Measurements from ENCODE around the gene ZDHHC5. TPM values are rescaled to one million over a fixed set of nuclear protein-coding genes. Genes with fewer than 3 reads are reported as not detected.

ZDHHC5 gene
- total RNA-seq, 2 experiments from 2014 or later = 62.9 to 65.5 TPM

DNA sequence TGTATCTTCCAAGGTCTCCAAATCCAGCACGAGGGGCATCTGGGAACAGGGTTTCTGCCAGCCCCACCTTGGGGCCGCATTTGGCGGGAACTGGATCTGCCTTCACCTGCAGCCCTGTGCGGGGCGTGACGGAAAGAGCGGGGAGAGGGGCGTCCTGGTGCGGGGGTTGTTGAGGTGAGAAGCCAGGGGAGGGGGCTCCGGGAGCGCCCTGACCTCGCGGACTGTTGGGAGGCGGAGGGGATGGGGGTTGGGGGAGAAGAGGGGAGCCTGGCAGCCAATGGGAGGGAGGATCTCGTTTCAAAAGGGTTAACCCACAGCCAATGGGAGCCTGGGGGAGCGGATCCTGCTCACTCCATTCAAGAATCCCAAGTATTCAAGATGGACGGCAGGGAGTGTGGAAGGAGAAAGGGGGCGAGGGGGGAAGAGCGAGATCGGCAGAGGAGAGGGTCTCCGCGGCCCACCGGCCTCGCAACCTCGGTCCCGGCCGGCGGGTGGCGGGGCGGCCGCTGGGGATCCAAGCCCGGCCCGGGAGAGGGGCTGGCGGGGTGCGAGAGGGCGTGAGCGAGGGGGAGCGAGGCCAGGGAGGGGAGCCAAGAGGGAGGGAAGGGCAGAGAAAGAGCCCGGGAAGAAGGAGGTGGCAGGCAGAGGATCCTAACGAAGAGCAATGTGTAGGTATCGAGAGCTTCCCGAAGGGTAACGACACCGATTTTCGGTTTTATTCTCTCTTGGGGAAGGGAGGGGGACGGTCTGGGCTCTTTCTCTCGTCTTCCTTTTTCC, 29.7 kb upstream of the ZDHHC5 start:
- peak overlapping the region; percentile 82 for H3K4me3 Mint-ChIP-seq
- ChIA-PET POLR2A (no interaction called here), CTCF (interaction anchor here (1.0 to 3.6 kb wide), 3 partner anchors 19 to 137 kb away, joined by 3 to 15 read pairs (median 9); partner anchors contain the start of genes CLP1 and UBE2L6)
- peaks cover 35% of the 10 kb centered on the region for H3K4me1 Mint-ChIP-seq
- peaks cover 35% of the 10 kb centered on the region for H3K27me3 Mint-ChIP-seq
- DNase-seq = peak; percentile 24
- H3K27ac Mint-ChIP-seq = peak overlapping the region; percentile 82
- no peaks in the 10 kb centered on the region for H3K9me3 Mint-ChIP-seq
- no peaks in the 10 kb centered on the region for H3K36me3 Mint-ChIP-seq (ENCODE audit: low read depth)

DNA sequence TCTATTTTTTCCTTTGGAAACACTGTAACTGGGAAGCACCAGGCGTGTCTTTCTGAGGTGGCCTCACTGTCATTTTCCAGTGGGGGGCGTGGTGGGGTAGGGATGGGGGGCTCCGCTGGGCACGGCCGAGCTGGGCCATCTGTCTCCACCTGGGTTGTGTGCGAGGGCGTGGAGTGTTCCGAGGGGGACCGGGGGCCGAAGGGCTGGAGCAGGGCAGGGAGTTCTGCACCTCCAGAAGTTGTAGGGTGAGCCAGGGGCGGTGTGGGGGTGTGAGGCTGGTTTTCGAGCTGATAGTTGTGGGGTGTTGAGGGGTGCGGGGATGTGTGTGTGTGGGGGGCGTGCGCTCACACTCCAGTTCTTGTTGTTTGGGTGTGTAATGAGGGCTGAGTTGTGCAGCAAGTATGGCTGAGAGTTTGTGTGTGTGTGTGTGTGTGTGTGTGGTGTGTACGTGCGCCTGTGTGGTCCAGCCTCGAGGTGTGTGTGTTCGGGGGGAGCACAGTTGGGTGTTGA, 29.0 kb upstream of the ZDHHC5 start:
- H3K27me3 Mint-ChIP-seq = peaks cover 38% of the 10 kb centered on the region
- H3K27ac Mint-ChIP-seq = peak overlapping the region; percentile 74
- no peaks in the 10 kb centered on the region for H3K9me3 Mint-ChIP-seq
- H3K4me3 Mint-ChIP-seq = peak overlapping the region; percentile 82
- ChIA-PET CTCF (interaction anchor here (1.0 to 4.2 kb wide), 5 partner anchors 19 to 293 kb away, joined by 3 to 45 read pairs (median 9); partner anchors contain the start of genes CLP1 and UBE2L6), POLR2A (no interaction called here)
- H3K4me1 Mint-ChIP-seq = peaks cover 35% of the 10 kb centered on the region
- H3K36me3 Mint-ChIP-seq (ENCODE audit: low read depth) = no peaks in the 10 kb centered on the region
- DNase-seq = no peak

DNA sequence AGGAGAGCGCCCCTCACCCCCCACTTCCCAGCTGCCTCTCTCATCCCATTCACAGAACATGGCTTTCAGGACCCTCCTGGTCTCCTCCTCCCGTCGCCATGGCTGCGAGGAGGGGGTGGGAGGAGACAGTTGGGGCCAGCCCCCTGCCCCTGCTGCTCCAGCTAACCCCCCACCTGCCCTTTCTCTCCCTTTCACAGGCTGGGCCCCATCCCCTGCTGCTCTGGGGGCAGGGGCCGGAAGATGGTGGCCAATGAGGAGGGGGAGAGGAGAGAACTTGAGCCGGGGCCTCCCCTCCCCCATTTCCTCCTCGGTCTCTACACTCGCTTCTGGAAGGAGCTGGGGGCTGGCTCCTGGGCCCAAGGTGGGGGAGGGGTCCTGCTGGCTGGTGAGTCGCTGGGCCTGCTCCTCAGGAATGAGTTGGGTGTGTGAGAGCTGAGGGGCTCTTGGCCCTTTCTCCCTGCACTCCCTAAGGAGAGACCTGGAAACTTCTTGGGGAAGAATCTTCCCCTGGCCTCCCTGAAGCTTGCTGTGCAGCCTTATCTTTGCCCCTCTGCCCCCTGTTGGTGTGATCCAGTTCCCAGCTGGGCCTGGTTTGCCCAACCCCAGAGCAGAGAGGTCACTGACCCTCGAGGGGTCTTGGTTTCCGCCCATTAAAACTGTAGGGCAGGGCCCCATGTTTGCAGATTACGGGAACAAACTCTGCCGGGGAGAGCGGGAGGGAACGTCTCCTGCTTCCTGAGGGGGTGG, 28.4 kb upstream of the ZDHHC5 start:
- Mint-ChIP-seq H3K4me3 (peak overlapping the region; percentile 82), H3K27ac (peak overlapping the region; percentile 25), H3K27me3 (peaks cover 32% of the 10 kb centered on the region), H3K4me1 (peaks cover 36% of the 10 kb centered on the region), H3K9me3 (no peaks in the 10 kb centered on the region), H3K36me3 (ENCODE audit: low read depth) (no peaks in the 10 kb centered on the region)
- no peak for DNase-seq
- ChIA-PET CTCF (interaction anchor here (0.6 to 4.2 kb wide), 8 partner anchors 10 to 293 kb away, joined by 3 to 45 read pairs (median 4); partner anchors contain the start of genes CLP1, UBE2L6 and YPEL4), POLR2A (no interaction called here)

DNA sequence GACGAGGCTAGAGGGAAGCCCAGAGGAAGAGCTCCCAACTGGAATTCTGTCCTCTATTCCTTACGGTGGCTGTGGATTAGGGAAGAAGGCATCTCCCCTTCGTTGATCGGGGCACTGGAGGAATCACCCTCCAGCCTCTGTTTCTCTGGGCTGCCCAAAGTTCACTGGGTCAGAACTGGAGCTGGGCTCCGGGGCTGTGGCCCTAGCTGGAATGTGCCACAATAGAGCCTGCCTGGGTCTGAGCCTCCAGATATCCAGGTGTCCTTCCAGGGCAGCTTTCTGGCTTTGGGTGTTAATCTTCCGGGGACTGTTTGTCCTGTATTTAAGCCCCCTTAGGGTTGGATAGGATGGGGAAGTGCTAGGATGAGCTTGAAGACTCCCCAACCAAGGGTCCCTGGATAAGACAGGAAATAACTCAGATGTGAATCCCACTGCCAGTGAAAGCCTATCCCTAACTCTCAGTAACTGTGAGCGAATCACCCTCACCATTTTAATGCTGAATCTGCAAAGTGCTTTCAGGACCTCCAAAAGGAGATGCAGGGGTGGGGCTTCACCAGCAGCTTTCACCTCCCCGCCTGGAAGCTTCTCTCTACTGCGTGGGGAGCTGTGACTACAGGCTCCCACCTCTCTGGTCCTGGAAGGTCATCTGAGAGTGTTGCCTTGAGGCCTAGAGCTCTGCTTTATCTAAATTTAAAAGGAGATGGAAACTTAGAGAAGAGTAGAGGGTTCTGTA, 27.7 kb upstream of the ZDHHC5 start:
- CTCF ChIA-PET = interaction anchor here (0.6 to 4.2 kb wide), 21 partner anchors 9 to 294 kb away, joined by 3 to 45 read pairs (median 4); partner anchors contain the start of genes CLP1, RTN4RL2, UBE2L6 and YPEL4
- Mint-ChIP-seq H3K27me3 (peaks cover 32% of the 10 kb centered on the region), H3K27ac (peak overlapping the region; percentile 25), H3K4me1 (peaks cover 42% of the 10 kb centered on the region), H3K36me3 (ENCODE audit: low read depth) (no peaks in the 10 kb centered on the region), H3K4me3 (no peak overlapping the region), H3K9me3 (no peaks in the 10 kb centered on the region)
- no peak for DNase-seq
- POLR2A ChIA-PET = no interaction called here

DNA sequence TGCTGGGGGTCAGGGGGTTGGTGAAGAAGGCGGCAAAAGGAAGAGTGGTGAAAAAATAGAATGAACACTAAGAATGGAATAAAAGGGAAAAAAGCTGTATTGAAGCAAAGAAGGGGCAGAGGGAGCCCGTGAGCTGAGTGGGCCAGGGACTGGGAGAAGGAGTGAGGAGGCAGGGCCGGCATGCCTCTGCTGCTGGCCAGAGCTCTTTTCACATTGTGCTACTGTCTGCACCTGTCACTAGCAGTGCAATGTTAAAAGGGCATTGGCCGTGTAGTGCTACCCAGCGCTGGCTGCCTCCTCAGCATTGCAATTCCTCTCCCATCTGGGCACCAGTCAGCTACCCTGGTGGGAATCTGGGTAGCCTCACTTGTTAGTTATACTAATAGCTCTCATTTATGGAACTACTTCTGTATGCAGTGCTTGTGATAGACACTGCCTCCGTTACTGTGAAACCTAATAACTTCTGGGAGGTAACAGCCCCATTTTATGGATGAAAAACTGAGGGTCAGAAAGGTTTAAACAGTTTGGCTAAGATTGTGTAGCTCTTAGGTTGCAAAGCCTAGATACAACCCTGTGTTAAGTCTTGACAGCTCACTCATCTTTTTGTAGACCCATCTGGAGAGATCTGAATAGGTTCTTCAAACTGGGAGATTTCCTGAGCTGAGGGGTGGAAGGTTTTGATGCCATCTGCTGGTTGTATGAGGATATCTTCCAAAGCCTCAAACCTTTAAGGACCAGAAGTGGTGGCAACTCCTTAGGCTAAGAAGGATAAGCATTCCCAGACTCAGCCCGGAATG, 26.7 kb upstream of the ZDHHC5 start:
- CTCF ChIA-PET = interaction anchor here (0.6 to 4.2 kb wide), 21 partner anchors 8 to 295 kb away, joined by 3 to 45 read pairs (median 4); partner anchors contain the start of genes RTN4RL2, UBE2L6 and YPEL4

DNA sequence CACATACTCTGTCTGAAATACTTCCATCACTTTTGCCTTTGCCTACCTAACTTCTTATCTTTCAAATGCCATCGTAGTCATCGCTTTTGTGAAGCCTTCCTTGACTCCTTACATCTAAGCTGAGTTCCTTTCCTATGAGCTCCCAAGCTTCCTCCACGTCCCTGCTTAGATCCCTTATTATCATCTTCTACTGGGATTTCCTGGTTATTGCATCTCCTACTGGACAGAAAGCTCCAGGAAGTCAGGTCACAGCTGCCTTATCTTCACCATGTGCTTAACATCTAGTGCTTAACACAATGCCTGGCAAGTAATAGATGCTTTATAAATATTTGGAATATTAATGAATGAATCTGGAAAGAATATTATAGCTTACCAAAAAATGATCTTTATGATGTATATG, 24.1 kb upstream of the ZDHHC5 start:
- ChIA-PET POLR2A (no interaction called here), CTCF (interaction anchor here (0.9 to 2.9 kb wide), 17 partner anchors 8 to 298 kb away, joined by 3 to 17 read pairs (median 4); partner anchors contain the start of genes SLC43A1, UBE2L6 and ZDHHC5)
- no peak for DNase-seq
- H3K27me3 Mint-ChIP-seq = peaks cover 59% of the 10 kb centered on the region
- no peak overlapping the region for H3K4me3 Mint-ChIP-seq
- H3K4me1 Mint-ChIP-seq = peaks cover 53% of the 10 kb centered on the region
- peaks cover 2% of the 10 kb centered on the region for H3K36me3 Mint-ChIP-seq (ENCODE audit: low read depth)
- no peak overlapping the region for H3K27ac Mint-ChIP-seq
- no peaks in the 10 kb centered on the region for H3K9me3 Mint-ChIP-seq

More for the DNA sequence above, 26.7 kb upstream of the ZDHHC5 start:
- peaks cover 41% of the 10 kb centered on the region for H3K27me3 Mint-ChIP-seq
- no peaks in the 10 kb centered on the region for H3K9me3 Mint-ChIP-seq
- peak; percentile 45 for DNase-seq
- POLR2A ChIA-PET = interaction anchor here (1.0 kb wide), 1 partner anchor 148 kb away, joined by 3 read pairs; no protein-coding TSS in a partner anchor
- H3K4me1 Mint-ChIP-seq = peaks cover 50% of the 10 kb centered on the region
- H3K4me3 Mint-ChIP-seq = no peak overlapping the region
- no peaks in the 10 kb centered on the region for H3K36me3 Mint-ChIP-seq (ENCODE audit: low read depth)
- no peak overlapping the region for H3K27ac Mint-ChIP-seq

DNA sequence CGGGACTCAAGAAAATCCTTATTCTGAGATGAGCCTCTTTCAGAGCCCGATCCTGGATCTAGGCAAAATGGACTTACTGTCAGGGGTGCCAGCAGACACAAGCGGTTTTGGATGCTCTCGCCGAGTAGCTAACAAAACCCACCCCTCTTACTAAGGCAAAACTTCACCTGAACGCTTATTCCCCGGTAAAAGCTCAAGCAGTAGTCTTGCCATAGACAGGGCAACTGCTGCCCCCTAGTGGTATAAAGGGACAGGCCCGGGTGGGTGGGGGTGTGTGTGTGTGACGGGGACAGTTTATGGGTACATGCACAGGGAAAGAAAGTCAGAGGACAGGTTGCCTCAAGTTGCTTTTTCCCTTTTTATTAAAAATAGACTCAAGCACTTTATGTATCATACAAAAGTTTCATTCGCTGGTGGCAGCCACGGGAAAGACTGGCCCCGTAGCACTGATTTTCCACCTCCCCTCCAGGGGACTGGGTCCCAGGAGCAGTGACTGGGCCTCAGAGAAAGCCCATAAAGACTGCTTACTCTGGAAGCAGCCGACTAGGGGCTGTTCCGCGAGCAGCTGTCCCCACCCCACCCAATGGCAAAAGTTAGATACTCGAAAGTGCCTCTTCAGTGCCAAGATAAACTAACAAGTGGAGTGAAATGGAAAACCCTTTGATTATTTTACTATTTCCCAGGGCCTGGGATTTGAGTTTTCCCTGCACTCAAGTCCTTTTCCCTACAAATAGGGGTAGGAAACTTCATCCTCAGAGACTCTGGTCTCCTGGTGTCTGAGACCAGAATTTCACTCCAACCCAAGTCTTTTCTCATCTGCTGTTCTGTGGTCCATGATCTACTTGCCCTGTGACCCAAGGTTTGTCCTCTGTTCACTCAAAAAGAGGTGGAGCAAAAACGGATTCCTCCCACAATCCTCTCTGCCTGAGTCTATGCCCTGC, 22.9 kb upstream of the ZDHHC5 start:
- ChIA-PET CTCF (interaction anchor here (0.7 to 2.9 kb wide), 19 partner anchors 9 to 301 kb away, joined by 3 to 17 read pairs (median 4); partner anchors contain the start of genes SLC43A1, UBE2L6 and ZDHHC5), POLR2A (no interaction called here)
- Mint-ChIP-seq H3K4me3 (no peak overlapping the region), H3K27ac (no peak overlapping the region), H3K27me3 (peaks cover 65% of the 10 kb centered on the region), H3K4me1 (peaks cover 55% of the 10 kb centered on the region), H3K36me3 (ENCODE audit: low read depth) (peaks cover 2% of the 10 kb centered on the region), H3K9me3 (no peaks in the 10 kb centered on the region)
- DNase-seq = peak; percentile 92

DNA sequence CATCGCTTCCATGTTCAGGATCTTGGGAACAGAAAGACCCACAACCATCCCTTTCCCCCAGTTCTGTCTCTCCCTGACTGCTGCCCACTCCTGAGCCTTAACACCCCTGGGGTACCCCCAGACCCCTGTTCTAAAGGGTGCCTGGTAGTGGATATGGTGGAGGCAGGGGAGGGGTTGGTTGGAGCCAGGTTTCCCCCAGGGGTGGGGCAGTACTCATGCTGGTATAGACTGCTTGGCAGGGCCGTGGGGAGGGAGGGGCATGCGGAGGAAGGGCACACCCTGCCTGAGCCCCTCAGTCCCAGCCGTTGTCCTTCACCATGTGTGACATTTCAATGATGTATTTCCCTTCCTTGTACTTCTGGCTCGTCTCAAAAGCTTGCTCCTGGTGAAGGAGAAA, 22.2 kb upstream of the ZDHHC5 start:
- no peak for DNase-seq
- POLR2A ChIA-PET = no interaction called here
- Mint-ChIP-seq H3K27ac (no peak overlapping the region), H3K4me1 (peaks cover 60% of the 10 kb centered on the region), H3K36me3 (ENCODE audit: low read depth) (peaks cover 2% of the 10 kb centered on the region), H3K4me3 (no peak overlapping the region), H3K9me3 (no peaks in the 10 kb centered on the region), H3K27me3 (peaks cover 61% of the 10 kb centered on the region)
- CTCF ChIA-PET = interaction anchor here (1.7 to 2.9 kb wide), 3 partner anchors 22 to 129 kb away, joined by 4 to 17 read pairs (median 5); partner anchors contain the start of genes SLC43A1, UBE2L6 and ZDHHC5

DNA sequence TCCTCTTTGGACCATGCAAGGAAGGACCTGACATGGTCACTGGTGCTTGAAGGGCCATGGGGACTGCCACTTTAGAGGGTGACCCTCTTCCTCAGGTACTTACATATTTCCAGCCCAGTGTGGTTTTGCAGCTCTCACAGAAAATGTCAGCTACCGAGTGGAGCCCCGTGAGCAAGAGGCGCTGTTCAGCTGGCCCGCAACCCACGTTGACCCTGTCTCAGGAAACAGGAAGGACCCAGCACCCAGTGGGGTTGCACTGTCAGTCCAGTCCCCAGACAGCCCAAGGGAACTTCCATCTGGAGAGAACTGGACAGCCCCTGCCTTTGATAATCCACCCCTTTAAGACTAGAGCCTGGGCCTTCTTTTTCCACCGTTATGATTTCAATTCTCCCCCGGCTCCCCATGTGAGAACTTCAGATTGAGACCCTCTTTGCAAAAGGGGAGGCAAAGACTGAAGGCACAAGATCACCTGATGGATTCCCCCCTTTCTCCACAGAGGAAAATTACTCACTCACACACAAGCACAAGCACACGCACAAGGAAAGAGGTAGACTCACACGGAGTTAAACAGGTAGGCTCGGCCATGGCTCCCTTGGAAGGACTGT, 21.6 kb upstream of the ZDHHC5 start:
- H3K4me3 Mint-ChIP-seq = no peak overlapping the region
- H3K36me3 Mint-ChIP-seq (ENCODE audit: low read depth) = peaks cover 2% of the 10 kb centered on the region
- peaks cover 54% of the 10 kb centered on the region for H3K4me1 Mint-ChIP-seq
- H3K27ac Mint-ChIP-seq = no peak overlapping the region
- no peak for DNase-seq
- no peaks in the 10 kb centered on the region for H3K9me3 Mint-ChIP-seq
- ChIA-PET CTCF (interaction anchor here (0.8 to 2.9 kb wide), 2 partner anchors 9 to 78 kb away, joined by 3 to 17 read pairs; partner anchors contain the start of gene UBE2L6), POLR2A (no interaction called here)
- H3K27me3 Mint-ChIP-seq = peaks cover 58% of the 10 kb centered on the region

DNA sequence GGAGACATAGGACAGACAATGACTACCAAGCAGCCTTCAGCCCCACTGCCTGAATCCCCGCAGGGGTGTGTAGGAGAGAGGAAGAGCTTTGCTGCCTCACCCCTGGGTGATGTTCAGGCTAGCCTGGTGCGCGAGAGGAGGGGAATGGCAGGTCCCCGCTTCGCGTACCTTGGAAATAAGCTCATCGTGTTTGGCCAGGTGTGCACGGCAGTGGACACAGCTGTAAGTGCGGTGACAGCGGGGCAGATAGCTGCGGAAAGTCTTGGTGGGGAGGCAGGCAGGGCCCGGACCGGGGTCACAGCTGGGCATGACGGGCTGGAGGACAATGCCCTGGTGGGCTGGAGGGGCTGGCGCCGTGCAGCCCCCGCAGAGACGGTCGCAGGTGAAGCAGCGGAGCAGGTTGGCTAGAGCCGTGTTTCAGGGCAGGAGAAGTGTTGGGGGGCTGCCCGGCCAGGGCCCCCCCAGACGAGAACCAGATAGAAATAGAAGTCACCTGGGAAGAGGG, 21.1 kb upstream of the ZDHHC5 start:
- Mint-ChIP-seq H3K27me3 (peaks cover 58% of the 10 kb centered on the region), H3K9me3 (no peaks in the 10 kb centered on the region), H3K27ac (no peak overlapping the region), H3K36me3 (ENCODE audit: low read depth) (peaks cover 2% of the 10 kb centered on the region), H3K4me1 (peaks cover 51% of the 10 kb centered on the region), H3K4me3 (no peak overlapping the region)
- ChIA-PET POLR2A (no interaction called here), CTCF (interaction anchor here (0.8 to 1.1 kb wide), 2 partner anchors 9 to 79 kb away, joined by 3 to 9 read pairs; partner anchors contain the start of gene UBE2L6)
- no peak for DNase-seq

Data from activated CD4-positive, alpha-beta T cell treated with anti-CD3 and anti-CD28 coated beads, Interleukin-2, amount 10 ng/mL, durations not matched to agents 7 days and 5 days (primary cell).